HUES64 (cell line): ENCODE data around the gene PDZRN3.
"Not testable (repeated sequence)": the region's sequence is repeated elsewhere in the genome, so short reads cannot be mapped to it uniquely, and the experiment has no call there.

ENCODE experiments used
- H3K27ac ChIP-seq: 2 replicates; pipeline ENCODE4 v1.7.0; 2013; ENCODE audit warnings: low read depth, low read length, inconsistent platforms
- H3K27me3 ChIP-seq: 2 replicates; pipeline ENCODE4 v1.6.1; 2013; ENCODE audit warnings: mild to moderate bottlenecking, low read length; ENCODE audit not compliant: insufficient read depth
- H3K36me3 ChIP-seq: 2 replicates; pipeline ENCODE4 v1.6.1; 2013; ENCODE audit warnings: mild to moderate bottlenecking, low read length; ENCODE audit not compliant: insufficient read depth
- H3K4me1 ChIP-seq: 2 replicates; pipeline ENCODE4 v1.6.1; 2013; ENCODE audit warnings: mild to moderate bottlenecking, low read length, moderate library complexity; ENCODE audit not compliant: insufficient read depth
- H3K4me3 ChIP-seq: 2 replicates; pipeline ENCODE4 v1.5.1; 2013; ENCODE audit warnings: mild to moderate bottlenecking, low read length, moderate library complexity
- H3K9ac ChIP-seq: 2 replicates; pipeline ENCODE4 v1.6.1; 2013; ENCODE audit warnings: mild to moderate bottlenecking, low read depth, low read length
- H3K9me3 ChIP-seq: 2 replicates; pipeline ENCODE4 v1.6.1; 2013; ENCODE audit warnings: low read depth, low read length; ENCODE audit not compliant: insufficient read depth
- WGBS: fragments of 150-250, 120-280 bp; methylation state at CpG from one replicate; pipeline ENCODE4 v1.1.7; 2013; ENCODE audit warnings: missing lambda C conversion rate; 5-methylcytosine and 5-hydroxymethylcytosine counted together

Gene PDZRN3

DNA sequence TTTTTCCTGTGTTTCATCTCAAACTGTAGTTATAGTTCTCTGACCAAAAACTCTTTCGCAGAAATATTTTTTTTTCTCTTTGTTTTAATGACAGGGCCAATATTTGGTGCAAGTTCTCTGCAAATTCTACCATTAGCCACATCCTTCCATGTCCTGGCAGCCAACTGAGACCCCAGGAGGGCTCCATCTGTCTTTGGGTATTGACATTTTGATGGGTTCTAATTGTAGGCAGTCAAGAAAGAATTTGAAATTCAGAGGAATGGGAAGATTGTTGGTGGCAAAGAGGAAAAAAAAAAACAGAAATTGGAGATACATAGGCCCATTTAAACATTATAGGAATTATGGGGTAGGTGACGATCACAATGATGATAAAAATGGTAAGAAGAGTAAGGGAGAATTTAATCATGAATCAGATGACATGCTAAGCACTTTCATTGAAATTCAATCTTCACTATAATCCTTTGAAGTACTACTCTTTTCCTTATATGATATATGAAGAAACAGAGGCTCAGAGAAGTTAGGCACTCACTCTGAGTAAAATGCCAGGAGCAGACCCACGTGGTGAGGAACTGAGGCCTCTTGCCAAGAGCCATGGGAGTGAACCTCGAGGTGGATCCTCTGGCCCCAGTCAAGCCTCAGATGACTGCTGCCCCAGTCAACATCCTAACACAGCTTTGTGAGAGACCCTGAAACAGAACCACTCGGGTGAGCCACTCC lies 151.4 kb downstream of the PDZRN3 start:
- no peak overlapping the region for H3K27ac ChIP-seq
- no peaks in the 10 kb centered on the region for H3K27me3 ChIP-seq
- H3K36me3 ChIP-seq = no peaks in the 10 kb centered on the region
- no peak overlapping the region for H3K4me3 ChIP-seq
- H3K9ac ChIP-seq = no peak overlapping the region
- 92% methylated on average over 4 of the region's 5 CpGs for WGBS
- peaks cover 13% of the 10 kb centered on the region; the same call in 1 of the 2 replicates for H3K4me1 ChIP-seq
- 0 out of 2 replicates have a peak, but pooled peaks cover 9% of the 10 kb centered on the region for H3K9me3 ChIP-seq

DNA sequence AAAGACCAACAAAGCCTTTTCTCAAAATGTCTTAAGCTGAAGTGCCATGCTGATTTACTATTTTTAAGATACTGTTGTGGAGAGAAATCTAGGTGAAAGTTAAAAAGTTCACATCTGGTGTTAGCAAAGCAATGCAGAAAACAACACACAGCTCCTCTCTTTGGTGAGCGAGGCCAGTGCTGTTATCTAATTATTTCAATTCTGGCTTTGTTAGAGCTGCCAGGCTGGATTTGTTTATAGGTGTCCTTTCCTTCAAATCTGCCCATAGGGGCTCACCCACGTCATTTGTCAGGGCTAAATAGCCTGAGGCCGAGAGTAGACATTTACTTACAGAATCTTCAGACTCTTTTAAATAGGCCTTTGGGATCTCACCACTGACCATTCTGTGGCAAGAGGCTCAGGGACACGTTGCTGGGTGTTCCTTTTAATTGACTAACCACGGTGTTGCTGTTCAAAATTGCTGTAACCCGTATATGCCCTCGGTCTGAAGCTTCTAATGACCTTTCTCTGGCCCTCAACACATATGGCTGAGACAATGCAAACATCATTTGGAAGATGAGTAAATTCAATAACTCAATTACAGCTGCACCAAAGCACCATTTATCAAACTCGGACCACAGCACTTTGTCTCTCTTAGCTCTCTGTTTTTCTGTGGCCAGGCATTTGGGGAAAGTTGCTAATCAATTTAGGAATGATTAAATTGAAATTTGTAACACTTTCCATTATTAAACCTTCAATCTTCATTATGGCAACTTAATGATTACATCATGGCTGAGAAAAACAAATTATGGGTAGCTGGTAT lies 152.6 kb downstream of the PDZRN3 start:
- H3K4me3 ChIP-seq = no peak overlapping the region
- H3K9me3 ChIP-seq = 0 out of 2 replicates have a peak, but pooled peaks cover 5% of the 10 kb centered on the region
- WGBS = 91% methylated on average over 7 of the region's 8 CpGs
- no peak overlapping the region for H3K27ac ChIP-seq
- H3K4me1 ChIP-seq = peaks cover 13% of the 10 kb centered on the region; the same call in 1 of the 2 replicates
- no peak overlapping the region for H3K9ac ChIP-seq
- H3K27me3 ChIP-seq = no peaks in the 10 kb centered on the region
- H3K36me3 ChIP-seq = no peaks in the 10 kb centered on the region

DNA sequence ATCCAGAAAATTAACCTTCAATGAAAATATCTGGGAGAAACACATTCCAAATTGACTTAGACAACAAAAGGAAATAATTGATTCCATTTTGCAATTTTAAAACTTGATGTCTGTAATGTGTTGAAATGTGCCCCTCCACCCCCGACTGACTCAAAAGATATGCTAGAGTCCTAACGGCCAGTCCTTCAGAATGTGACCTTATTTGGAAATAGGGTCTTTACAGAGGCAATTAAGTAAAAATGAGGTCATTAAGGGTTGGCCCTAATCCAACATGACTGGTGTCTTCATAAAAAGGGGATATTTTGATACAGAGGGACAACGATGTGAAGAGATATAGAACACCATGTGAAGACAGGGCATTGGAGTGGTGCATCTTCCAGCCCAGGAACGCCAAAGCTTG lies 153.9 kb downstream of the PDZRN3 start:
- Histone ChIP-seq H3K27ac (no peak overlapping the region), H3K27me3 (no peaks in the 10 kb centered on the region), H3K4me1 (peaks cover 13% of the 10 kb centered on the region; the same call in 1 of the 2 replicates), H3K9ac (no peak overlapping the region), H3K9me3 (no peaks in the 10 kb centered on the region), H3K36me3 (no peaks in the 10 kb centered on the region), H3K4me3 (no peak overlapping the region)
- 96% methylated on average over 4 of the region's 4 CpGs for WGBS

DNA sequence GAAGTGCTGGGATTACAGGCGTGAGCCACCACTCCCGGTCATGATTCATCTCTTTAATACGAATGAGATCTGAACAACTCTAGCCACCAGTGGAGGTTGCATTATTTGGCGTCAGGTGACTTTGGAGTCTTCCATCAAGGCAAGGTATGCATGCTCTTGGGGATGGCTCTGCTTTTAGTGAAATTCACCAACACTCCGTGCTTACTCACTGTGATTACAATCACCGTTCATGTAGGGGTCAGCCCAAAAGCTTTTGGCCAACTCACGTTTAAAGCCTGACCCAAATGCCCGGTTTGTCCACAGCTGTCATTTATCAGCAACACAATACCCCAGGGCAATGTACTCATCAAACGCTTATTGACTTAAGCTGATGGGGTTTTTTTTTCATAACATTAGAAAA lies 155.4 kb downstream of the PDZRN3 start:
- Histone ChIP-seq H3K9me3 (no peaks in the 10 kb centered on the region), H3K4me3 (no peak overlapping the region)

DNA sequence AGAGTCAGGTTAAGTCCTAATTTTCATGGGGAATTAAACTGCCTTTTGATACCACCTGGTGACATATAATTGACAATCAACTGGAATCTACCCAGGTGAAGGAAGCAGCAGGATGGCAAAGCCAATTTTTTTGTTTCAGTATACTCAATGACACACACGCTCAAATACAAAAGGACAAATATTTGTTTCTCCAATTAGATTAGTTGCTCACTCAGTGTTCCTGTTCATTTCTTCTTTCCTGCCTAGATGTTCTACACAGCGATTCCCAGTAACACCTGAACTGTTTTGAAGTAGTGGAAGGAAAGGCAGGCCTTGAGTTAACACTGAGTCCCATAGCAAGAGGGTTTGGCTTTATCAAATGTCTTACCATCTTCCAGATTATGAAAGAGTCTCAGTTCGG lies 157.5 kb downstream of the PDZRN3 start:
- 86% methylated on average over 3 of the region's 3 CpGs for WGBS
- H3K9me3 ChIP-seq = no peaks in the 10 kb centered on the region
- H3K36me3 ChIP-seq = no peaks in the 10 kb centered on the region
- H3K4me1 ChIP-seq = no peaks in the 10 kb centered on the region
- H3K27ac ChIP-seq = no peak overlapping the region
- H3K9ac ChIP-seq = no peak overlapping the region
- H3K4me3 ChIP-seq = no peak overlapping the region
- H3K27me3 ChIP-seq = no peaks in the 10 kb centered on the region

More for the DNA sequence above, 155.4 kb downstream of the PDZRN3 start:
- Histone ChIP-seq H3K4me1 (peaks cover 13% of the 10 kb centered on the region; the same call in 1 of the 2 replicates), H3K36me3 (no peaks in the 10 kb centered on the region), H3K27ac (no peak overlapping the region), H3K27me3 (no peaks in the 10 kb centered on the region), H3K9ac (no peak overlapping the region)
- WGBS = 95% methylated on average over 8 of the region's 9 CpGs

DNA sequence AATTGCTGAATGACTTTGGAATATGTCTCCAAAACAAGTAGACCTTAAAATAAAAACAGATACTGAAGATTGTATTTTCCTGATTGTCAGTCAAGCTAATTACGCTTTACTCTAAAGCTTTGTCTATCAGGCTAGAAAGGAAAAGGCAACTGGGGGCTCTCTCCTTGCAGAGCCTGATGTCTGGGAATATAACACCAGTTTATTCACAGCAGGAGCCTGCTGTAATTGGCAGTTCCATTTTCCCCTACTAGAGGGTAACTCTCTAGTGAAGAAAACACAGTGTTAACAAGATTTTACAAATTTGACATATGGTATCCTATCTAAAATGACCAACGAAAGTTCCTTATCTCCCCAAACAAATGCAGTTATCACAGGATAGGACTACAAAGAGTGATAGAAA lies 158.8 kb downstream of the PDZRN3 start:
- Histone ChIP-seq H3K27me3 (no peaks in the 10 kb centered on the region), H3K36me3 (no peaks in the 10 kb centered on the region), H3K4me3 (no peak overlapping the region), H3K9me3 (no peaks in the 10 kb centered on the region), H3K9ac (no peak overlapping the region), H3K4me1 (no peaks in the 10 kb centered on the region), H3K27ac (no peak overlapping the region)
- 42% methylated on average over 1 of the region's 2 CpGs for WGBS

DNA sequence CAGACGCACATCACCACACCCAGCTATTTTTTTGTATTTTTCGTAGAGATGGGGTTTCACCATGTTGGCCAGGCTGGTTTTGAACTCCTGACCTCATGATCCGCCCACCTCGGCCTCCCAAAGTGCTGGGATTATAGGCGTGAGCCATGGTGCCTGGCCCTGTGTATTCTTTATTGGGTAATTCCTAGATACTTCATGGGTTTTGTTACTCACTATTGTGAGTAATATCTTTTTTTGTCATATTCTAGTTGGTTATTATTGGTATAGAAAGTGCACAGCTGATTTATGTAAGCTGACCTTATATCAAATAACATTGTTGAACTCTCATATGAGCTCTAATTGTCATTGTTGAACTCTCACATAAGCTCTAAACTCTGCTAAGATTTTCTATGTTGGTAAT lies 160.6 kb downstream of the PDZRN3 start:
- not testable (repeated sequence) for H3K27me3 ChIP-seq, H3K36me3 ChIP-seq, H3K9me3 ChIP-seq, H3K9ac ChIP-seq, H3K4me3 ChIP-seq, H3K4me1 ChIP-seq, H3K27ac ChIP-seq
- WGBS = 94% methylated on average over 5 of the region's 5 CpGs

DNA sequence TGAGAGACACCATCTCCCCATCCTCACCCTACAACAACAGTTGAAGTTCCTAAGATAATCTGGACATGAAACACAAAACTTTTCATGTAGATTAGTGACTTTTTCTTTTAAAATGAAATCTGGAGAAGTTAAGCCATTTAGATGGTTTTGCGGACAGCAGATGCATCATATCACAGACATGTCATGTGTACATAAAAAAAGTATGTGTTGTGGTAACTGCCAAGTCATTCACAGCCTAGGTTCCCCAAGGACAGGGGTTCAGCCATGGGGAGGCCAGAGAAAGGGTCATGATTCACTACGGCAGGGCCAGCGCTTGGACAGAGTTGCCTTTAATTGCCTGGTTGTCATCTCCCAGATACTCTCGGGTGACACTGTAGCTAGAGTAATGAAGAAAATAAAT lies 163.2 kb downstream of the PDZRN3 start:
- H3K9me3 ChIP-seq = no peaks in the 10 kb centered on the region
- no peak overlapping the region for H3K4me3 ChIP-seq
- H3K4me1 ChIP-seq = no peaks in the 10 kb centered on the region
- no peaks in the 10 kb centered on the region for H3K36me3 ChIP-seq
- no peaks in the 10 kb centered on the region for H3K27me3 ChIP-seq
- no peak overlapping the region for H3K27ac ChIP-seq
- WGBS = 93% methylated on average over 3 of the region's 4 CpGs
- no peak overlapping the region for H3K9ac ChIP-seq

DNA sequence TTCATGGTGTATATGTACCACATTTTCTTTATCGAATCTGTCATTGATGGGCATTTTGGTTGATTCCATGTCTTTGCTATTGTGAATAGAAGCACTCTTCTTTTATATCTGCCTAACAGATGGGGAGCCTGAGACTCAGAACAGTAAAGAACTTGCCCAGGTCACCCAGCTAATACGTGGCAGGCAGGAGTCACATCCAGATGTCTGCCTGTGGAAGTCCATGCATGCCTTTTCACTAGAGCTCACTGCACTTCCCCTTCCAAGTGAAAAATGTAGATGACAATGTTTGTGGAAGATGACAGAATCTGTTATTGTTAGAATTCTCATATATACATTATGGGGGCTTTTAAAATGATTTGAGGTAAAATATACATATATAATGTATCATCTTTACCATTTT lies 165.0 kb downstream of the PDZRN3 start:
- 95% methylated on average over 2 of the region's 2 CpGs for WGBS
- no peaks in the 10 kb centered on the region for H3K9me3 ChIP-seq
- no peaks in the 10 kb centered on the region for H3K27me3 ChIP-seq
- no peaks in the 10 kb centered on the region for H3K4me1 ChIP-seq
- H3K4me3 ChIP-seq = no peak overlapping the region
- no peak overlapping the region for H3K27ac ChIP-seq
- H3K9ac ChIP-seq = no peak overlapping the region
- no peaks in the 10 kb centered on the region for H3K36me3 ChIP-seq

DNA sequence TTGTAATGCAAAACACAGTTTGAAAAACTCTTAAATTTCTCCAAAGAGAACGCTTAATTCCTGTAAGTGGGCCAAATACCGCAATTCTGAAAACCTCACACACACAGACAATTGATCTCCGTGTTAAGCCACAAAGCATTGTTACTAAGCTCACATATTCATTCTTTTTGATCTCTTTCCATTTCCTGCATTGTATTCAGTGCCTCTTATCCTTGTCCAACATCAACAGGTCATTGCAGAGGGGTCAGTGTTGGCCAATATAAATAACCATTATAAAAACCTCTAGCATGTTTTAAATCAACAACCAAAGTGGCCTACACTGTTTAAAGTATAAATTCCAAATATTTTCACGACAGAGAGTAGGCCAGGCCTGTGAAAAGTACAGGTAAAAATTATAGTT lies 171.1 kb downstream of the PDZRN3 start:
- H3K9ac ChIP-seq = no peak overlapping the region
- 94% methylated on average over 4 of the region's 4 CpGs for WGBS
- H3K27ac ChIP-seq = no peak overlapping the region
- no peaks in the 10 kb centered on the region for H3K9me3 ChIP-seq
- H3K4me1 ChIP-seq = peaks cover 14% of the 10 kb centered on the region
- no peaks in the 10 kb centered on the region for H3K36me3 ChIP-seq
- no peak overlapping the region for H3K4me3 ChIP-seq
- H3K27me3 ChIP-seq = no peaks in the 10 kb centered on the region

DNA sequence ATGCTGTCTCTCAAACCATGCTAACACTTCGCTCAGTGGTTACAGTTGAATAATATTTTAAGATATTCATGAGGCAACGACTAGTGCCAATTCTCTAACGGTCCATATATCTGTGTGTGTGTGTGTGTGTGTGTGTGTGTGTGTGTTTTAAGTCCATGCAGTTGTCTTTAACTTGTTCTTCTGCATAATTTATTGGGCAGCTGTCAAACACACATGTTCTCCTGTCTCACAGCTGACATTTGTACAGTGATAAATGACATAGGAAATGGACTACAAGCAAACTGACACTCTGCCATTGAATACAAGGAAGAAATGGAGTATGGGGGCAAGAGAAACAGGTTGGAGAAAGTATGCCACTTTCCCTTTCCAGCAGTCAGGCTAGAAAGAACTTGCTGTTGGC lies 172.0 kb downstream of the PDZRN3 start:
- H3K4me3 ChIP-seq = no peak overlapping the region
- H3K27me3 ChIP-seq = no peaks in the 10 kb centered on the region
- H3K9ac ChIP-seq = no peak overlapping the region
- no peaks in the 10 kb centered on the region for H3K9me3 ChIP-seq
- WGBS = 97% methylated on average over 3 of the region's 3 CpGs
- H3K36me3 ChIP-seq = no peaks in the 10 kb centered on the region
- H3K27ac ChIP-seq = no peak overlapping the region
- H3K4me1 ChIP-seq = peaks cover 14% of the 10 kb centered on the region
